Measurements from ENCODE around the gene RAB3B.
"Not testable (repeated sequence)": the region's sequence is repeated elsewhere in the genome, so short reads cannot be mapped to it uniquely, and the experiment has no call there.

The RAB3B gene

DNA sequence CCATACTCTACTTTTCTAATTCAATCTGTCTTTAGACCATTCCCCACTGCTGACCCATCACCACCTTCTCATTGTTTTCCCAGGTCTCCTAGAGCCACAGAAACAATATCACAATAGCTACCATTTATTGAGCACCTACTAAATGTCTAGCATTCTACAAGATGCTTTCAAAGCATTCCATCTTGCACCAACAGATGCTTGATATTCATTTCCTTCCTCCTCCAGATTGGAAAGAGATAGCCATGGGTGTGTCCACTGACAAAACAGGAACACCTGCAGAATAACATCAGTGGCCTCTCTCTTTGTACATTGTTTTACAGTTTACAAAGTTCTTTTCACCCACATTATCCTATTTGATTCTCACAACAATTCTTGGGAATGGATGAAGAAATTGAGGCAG lies 2.2 kb downstream of the RAB3B start:
- no peak for DNase-seq

DNA sequence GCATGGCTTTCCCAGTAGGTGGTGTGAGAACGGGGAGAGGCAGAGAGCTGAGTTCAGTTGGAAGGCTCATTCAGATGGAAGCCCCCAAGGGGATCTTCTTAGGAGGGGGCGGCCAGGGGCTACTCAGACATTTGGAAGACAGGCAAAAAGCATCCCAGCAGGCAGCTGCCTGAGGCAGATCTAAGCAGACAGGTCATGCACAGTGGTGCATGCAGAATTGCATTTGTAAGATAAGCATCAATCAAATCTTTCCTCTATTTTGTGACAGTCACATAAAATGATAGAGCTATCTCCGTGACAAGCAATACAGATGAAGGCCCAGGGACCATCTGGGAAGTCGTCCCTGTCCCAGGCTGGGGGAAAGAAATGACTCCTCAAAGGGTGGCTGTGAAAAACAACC lies 3.8 kb downstream of the RAB3B start:
- no peak for DNase-seq

DNA sequence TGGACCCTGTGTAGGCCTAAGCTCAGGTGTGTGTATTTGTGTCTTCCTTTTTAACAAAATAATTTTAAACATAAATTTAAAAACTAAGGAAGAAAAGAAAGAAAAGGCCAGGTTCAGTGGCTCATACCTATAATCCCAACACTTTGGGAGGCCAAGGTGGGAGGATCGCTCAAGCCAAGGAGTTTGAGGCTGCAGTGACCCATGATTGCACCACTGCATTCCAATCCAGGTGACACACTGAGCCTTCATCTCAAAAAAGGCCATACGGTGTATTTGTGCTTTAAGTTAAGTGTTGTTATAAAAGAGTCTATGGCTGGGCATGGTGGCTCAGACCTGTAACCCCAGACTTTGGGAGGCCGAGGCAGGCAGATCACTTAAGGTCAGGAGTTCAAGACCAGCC lies 8.3 kb downstream of the RAB3B start:
- no peak for DNase-seq

DNA sequence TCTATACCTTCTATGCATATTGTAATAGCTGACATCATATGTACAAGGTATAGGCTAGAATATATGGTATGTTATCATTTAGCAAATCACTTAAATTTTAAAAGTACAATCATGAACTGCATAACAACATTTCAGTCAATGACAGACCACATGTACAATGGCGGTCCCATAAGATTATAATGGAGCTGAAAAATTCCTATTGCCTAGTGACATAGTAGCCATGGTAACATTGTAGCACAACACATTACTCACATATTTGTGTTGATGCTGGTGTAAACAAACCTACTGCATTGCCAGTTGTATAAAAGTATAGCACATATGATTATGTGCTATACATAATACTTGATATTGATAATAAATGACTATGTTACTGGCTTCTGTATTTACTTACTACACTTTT lies 8.9 kb downstream of the RAB3B start:
- no peak for DNase-seq

DNA sequence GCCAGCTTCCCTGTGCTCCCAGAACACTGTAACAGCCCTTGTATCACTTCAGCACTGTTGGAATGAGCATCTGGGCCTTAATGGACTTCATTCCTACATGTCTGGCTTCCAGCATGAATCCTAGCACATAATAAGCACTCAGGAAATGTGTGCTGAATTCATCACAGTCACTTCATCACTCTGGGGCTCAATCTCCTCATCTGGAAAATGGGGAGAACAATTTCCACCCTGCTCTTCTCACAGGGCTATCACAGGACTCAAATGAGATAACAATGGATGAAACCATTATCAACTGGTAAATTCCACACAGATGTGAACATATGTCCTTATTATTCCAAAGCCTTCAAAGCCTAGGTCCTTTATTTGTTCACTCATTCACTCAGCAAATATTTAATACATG lies 12.4 kb downstream of the RAB3B start:
- DNase-seq = no peak

DNA sequence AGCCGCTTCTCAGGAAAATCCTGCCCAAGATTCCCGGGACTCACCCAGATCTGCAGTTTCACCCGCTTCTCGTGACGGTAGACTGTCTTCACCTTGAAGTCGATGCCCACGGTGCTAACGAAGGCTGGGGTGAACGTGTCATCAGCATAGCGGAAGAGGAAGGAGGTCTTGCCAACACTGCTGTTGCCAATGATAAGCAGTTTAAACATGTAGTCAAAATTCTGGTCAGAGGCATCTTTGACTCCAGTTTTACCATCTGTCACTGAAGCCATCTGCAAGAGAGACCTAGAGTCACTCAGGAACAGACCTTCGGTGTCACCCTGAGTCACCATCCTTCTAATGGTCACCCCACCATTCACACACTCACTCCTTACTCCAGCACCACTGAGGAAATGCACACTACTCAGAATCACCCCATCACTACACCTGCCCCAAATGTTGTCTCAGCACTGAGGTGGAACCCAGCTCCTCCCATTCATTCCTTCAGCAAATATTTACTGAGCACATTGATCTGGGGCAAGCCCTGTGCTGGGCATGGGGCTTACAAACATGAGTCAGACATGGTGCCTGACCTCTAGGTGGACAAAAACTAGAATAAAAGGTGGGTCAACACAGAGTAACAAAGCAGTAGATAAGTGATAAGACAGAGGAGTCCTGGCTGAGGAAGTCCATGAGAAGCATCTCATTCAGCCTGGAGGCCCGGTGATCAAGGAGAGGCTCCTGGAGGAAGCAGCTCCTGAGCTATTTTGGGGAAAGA lies 13.5 kb downstream of the RAB3B start:
- DNase-seq = no peak

DNA sequence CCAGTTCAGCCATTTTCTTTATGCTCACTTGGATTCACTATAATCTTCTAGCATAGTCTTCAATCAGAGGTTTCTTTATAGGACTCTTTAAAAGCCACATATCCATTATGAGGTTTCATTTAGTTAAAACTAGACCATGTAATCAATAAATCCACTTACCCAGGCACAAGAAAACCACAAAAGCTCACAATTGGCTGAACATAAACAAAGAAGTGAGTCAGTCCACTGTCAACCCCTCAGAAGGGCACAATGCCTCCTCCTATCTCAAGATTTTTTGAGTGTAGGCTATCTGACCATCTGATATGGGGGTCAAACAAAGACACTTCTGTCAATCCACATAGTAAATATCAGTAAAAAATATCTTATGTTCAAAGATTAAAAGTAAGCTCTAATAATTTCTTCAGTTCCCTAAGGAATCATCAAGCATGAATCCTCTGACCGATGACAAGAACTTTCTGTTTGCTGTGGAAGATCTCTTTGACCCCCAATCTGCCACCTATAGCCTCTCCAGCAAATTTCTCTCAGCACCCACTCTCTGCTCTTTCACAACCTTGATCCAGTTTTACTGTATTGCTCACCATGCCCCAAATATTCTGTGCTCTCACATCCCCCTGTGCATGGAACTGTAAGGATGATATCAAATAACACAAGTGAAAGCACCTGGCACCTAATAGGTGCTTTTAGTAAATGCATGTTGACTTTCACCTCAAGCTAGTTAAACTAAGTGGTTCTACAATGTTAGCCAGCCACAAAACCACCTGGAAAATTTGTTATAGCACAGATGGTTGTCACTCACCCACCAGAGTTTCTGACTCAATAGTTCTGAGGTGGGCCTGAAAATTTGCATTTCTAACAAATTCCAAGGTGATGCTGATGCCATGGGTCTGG lies 16.7 kb downstream of the RAB3B start:
- no peak for DNase-seq

DNA sequence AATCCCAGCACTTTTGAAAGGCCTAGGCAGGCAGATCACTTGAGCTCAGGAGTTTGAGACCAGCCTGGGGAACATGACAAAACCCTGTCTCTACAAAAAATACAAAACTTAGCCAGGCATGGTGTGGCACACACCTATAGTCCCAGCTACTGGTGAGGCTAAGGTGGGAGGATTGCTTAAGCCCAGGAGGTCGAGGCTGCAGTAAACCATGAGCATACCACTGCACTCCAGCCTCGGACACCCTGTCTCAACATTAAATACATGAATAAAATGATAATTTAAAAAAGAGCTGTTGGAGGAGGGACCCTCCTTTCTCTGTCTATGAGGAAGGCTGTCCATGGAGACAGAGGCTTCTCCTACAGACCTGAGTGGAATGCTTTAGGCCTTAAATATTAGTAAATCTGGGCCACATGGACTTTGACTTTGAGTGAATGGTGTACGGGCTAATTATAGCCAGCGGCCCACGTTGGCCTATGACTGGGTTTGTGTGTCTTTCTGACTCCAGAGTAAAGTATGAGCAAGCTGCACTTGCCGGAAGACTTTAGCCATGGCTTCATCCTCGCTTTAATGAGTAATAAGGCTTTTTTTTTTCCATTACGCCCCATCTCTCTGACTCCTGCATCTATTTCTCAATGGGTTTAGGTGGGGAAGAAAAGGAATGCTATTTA lies 21.3 kb downstream of the RAB3B start:
- no peak for DNase-seq

DNA sequence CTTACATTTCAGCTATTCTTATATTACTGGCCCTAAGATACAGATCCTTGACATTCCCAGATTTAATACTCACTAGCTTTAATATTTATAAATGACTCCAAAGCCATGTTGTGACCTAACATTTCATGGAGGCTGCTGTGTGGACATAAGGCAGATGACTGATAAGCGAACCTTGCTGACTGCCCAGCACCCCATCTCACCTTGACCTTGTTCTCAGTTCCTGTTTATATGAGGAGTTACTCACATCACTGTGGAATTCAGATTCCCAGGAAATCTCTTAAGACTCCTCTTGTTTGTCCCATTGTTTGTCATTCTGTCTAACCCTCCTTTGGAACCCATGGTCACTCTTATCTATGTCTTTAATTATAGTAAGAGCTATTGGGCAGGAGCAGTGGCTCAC lies 21.9 kb downstream of the RAB3B start:
- no peak for DNase-seq

DNA sequence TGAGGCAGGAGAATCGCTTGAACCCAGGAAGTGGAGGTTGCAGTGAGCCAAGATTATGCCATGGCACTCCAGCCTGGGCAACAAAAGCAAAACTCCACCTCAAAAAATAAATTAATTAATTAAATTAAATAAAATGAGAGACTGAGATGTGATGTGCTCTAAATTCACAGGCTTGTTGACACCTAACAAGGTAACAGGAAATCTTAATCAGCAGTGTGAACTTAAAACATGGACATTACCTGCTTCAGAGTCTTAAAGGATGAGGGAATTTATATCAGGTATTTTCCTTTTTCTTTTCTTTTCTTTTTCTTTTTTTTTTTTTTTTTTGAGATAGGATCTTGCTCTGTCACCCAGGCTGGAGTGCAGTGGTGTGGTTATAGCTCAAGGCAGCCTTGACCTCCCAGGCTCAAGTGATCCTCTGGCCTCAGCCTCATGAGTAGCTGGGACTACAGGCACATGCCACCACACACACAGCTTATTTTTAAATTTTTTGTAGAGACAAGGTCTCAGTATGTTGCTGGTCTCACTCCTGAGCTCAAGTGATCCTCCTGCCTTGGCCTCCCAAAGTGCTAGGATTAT lies 23.2 kb downstream of the RAB3B start:
- DNase-seq = not testable (repeated sequence)

DNA sequence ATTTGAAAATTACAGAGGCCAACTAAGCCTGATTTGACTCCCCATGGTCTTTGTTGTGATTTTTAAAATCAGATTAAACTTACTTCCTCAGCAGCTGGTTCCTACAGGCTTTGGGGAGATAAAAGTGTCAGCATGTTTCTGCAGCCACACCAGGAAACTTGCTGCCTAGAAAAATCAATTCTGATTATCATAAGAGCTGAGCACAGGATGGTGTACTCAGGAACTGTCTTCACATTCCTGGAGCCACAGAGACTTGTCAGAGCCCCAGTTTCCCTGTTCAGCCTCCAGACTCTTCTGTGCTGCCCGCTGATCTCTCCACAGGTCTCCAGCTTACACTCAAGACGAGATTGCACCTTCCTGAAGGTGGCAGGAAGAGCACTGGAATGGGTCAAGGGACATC lies 23.9 kb downstream of the RAB3B start:
- DNase-seq = no peak

DNA sequence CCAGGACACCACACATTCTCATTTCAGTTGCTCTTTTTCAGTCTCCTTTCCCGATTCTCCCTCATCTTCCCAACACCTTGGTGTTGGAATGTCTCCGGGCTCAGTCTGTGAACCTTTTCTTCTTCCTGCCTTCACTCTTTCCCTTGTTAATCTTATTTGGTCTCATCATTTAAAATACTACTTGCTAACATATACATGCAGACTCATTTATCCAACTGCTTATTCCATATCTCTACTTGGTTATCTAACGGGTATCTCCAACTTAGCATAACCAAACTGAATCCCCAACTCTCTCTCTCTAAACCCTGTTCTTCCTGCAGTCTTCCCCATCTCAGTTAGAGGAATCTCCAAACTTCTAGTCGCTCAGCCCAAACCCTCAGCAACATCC lies 26.2 kb downstream of the RAB3B start:
- DNase-seq = no peak

DNA sequence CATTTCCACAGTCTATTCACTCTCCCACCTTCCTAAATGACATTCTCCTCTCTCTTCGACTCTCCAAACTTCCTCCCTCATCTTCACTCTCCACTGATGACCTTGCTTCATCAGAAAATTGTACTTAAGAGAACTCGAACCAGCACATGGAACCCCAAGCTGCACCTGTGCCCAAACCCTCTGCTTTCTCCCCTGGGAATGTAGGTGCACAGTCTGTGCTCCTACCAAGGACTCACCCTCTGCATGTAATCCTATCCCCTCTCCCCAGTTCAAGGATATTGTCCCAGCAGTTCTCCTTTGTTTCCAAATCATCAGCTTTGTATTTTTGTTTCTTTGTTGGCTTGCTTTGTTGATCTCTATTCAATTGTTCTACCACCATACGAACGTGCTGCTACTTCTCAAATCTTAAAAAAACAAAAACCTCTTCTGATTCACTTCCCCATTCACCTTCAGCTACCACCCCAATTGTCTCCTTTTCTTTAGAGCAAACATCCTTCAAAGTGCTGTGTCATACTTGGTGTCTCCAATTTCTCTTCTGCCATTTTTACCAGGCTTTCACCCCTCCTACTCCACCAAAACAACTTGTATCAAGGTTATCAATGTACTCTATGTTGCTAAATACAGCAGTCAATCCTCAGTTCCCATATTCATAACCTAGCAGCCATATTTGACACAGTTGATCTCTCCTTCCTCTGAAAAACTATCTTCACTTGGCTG lies 26.8 kb downstream of the RAB3B start:
- DNase-seq = no peak

DNA sequence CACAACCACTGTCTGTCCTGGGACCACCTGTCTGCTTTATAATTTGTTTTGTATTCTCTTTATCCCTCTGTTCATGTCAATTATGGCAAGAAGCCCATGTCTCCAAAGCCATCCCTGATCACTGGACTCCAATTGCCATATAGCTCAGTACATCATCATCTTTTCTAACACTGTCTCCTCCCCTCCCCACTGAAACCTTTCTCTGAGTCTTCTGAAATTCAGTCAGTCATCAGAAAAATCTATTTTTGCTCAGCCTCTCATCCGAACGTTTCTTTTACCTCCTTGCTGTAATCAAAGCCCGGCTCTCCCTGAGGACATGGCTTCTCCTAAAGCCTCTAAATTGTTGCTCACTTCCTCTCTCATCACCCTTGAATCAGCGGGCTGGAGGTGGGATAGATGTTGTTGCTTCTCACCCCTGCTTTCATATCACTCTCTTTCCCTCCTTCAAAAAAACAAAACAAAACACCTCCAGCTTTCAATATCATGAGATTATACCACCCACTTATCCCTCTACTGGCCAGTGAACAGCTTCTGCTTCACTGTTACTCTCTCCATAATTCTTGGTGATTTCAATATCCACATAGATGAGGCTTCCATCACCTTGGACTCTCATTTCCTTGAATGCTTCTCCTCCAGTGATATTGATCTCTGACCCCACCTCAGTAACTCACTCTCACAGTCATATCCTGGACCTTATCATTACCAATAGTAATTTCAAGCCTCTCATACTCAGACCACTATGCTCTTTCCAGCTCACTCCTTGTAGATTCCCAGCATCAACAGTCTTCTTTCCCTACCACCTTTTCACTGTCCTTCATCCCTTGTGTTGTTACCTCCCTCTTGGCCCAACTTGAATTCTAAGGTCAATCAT lies 27.8 kb downstream of the RAB3B start:
- no peak for DNase-seq

DNA sequence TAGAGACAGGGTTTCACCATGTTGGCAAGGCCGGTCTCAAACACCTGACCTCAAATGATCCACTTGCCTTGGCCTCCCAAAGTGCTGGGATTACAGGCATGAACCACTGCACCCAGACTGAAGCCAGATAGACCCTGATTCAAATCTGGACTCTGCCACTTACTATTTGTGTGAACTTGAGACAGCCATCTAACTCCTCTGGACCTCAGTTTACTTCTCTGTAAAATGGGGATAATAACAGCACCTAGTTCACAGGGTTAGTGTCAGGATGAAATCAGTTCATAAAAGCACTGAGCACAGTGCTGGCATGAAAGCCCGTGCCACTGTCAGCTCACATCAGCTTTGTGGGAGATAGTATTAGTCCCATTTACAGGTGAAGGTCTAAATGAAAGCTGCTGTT lies 28.5 kb downstream of the RAB3B start:
- no peak for DNase-seq

DNA sequence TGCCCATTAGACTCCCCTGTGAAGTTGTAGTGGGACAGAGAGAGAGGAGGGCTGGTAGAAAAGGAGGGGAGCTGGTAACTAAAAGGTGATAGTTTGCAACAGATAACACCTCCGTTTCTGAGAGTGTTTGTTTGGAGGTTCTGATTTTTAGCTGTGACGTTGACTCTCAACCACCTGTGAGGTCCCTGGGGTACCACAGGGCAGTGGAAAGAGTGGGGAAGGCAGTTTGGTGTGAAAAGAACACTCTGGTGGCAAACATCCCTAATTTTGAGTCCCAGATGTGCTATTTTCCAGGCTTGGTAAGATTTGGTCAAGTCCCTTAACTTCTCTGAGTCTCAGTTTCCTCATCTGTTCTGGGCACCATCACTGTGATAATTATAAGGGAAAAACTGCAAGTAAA lies 29.3 kb downstream of the RAB3B start:
- DNase-seq = no peak

DNA sequence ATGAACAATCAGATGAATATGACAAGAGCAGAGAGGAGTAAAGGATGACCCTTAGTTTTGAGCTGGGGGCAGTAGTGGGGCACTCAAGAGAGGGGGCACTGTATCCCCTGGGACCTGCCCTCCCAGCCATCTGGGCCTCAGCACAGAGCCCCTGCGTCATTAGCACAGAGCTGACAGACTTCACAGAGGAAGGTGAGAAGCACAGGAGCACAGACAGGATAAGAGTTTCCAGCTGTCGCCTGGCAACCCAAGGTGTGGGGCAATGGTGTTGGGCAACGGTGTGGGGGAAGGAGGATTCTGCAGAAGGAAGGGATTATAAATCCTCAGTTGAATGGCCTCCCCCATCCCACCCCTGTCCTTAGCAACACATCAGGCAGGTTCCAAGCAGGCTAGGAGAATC lies 30.2 kb downstream of the RAB3B start:
- DNase-seq = no peak

DNA sequence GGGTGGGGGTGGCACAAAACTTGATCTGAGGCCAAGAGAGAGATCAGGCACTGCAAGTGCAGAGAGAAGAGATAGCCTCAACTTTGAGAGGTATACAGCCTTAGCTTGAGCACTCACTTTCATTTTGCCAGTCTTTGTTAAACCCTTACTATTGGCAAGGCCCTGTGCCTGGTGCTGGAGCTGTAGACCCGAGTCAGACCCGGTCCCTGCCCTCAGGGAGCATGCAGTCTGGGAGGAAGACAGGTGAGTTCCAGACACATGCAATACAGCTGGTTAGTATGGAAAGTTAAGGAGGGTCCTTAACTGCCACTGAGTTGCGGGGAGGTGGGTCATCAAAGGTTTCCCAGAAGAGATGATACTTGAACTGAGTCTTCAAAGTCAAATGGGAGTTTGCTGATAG lies 31.7 kb downstream of the RAB3B start:
- no peak for DNase-seq

DNA sequence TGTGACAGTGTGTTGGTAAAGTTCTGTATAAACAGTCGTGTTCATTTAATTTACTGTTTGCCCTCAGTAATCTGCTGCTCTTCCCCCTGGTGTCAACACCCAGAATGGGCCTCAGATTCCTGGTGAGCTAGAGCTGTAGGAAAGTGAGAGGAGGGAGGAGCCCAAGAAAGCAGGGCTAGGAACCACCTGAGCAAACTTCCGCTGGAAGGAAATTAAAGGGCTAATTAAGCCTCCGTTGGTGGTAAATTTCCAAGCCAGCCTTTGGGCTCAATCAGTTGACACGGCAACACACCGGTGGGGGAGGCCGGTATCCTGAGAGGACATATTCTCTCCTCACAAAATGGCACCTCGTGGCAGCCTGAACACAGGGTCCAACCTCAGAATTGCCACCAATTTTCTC lies 32.9 kb downstream of the RAB3B start:
- DNase-seq = no peak

DNA sequence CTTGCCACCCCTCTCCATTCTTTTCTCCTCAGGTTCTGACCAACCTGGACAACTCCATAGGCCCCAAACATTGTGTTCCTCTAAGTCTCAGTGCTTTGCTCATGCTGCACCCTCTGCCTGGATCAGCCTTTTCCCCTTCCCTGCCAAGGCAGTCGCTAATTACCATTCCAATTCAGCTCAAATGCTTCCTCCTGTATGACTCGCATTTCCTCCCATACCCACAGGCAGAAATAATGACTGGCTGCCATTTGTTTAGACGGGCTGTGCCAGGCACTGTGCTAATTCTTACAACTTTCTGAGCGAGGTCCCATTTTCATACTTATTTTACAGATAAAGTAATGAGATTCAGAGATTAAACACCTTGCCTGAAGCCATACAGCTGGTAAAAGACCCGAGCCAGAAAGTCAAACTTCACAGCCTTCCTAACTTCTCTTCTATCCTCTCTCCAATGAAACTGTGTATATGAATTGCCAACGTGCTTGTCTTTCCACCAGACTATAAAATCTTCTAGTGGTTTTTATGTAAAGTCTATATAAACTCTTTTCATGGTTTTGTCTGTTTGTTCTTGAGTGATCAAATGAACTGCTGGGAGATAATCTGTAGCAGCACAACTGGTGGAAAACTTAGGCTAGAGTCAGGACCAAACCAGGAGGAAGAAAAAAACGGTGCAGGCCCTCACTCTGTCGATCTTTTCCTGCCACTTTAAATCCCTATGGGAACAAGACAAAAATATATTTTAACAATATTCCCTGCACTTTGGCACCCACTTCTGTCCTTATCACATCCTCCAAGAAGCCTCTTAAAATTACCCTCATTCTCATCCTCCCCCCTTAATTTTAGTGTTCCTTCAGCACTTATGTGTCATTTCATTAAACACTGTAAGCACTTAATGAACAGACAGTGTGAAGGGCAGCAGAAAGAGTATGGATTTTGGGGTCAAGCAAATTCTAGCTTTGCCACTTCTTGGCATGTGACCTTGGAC lies 33.7 kb downstream of the RAB3B start:
- DNase-seq = no peak

Data from activated T-cell treated with anti-CD3 and anti-CD28 coated beads, Interleukin-2, amount 50 U/mL, for 48 hours (primary cell).